Common myeloid progenitor, CD34-positive (primary cell): ENCODE measurements around the gene ZFAND6.

Source experiments
- CTCF ChIA-PET: fragments of 350-600 bp; sonication (Branson Sonifier 250); formaldehyde crosslinking; loops from one replicate; lab custom pipeline; 2021; ENCODE audit warnings: antibody characterized with exemption; lab: Charles Lee
- POLR2A ChIA-PET: fragments of 350-600 bp; sonication (Branson Sonifier 250); formaldehyde crosslinking; loops from one replicate; lab custom pipeline; 2021; ENCODE audit warnings: antibody characterized with exemption; lab: Charles Lee
- DNase-seq, 3 donors: peaks; one replicate each; pipeline versions ENCODE4 v3.0.0 to v3.0.0-alpha.2; 2013
- H3K27ac ChIP-seq, 2 experiments: 1 replicate in 1 of 2; 2 replicates in 1 of 2; pipeline ENCODE4 v1.7.0; 2013; ENCODE audit warnings: inconsistent platforms in 2 of 2, low read length in 2 of 2, mild to moderate bottlenecking in 2 of 2, low read depth in 1 of 2, moderate library complexity in 1 of 2; ENCODE audit not compliant: severe bottlenecking in 2 of 2, insufficient read depth in 1 of 2, poor library complexity in 1 of 2
- H3K27me3 ChIP-seq, 5 experiments: replicated peaks in 2 of 5; 1 replicate in 3 of 5; 2 replicates in 2 of 5; pipeline versions ENCODE4 v1.6.1 to v1.7.0; 2013; ENCODE audit warnings: low read length in 4 of 5, mild to moderate bottlenecking in 2 of 5, moderate library complexity in 2 of 5, inconsistent platforms in 1 of 5; ENCODE audit not compliant: insufficient read depth in 5 of 5, control insufficient read depth in 4 of 5
- H3K36me3 ChIP-seq, 4 experiments: 1 replicate in 2 of 4; 2 replicates in 2 of 4; pipeline versions ENCODE4 v1.6.1 to v1.7.0; 2013; ENCODE audit warnings: low read length in 3 of 4, control low read depth in 1 of 4, mild to moderate bottlenecking in 1 of 4; ENCODE audit not compliant: control insufficient read depth in 4 of 4, insufficient read depth in 4 of 4
- H3K4me1 ChIP-seq, 4 experiments: 1 replicate in 3 of 4; 2 replicates in 1 of 4; pipeline versions ENCODE4 v1.6.1 to v1.7.1; 2013; ENCODE audit warnings: low read length in 3 of 4, mild to moderate bottlenecking in 3 of 4, control low read depth in 1 of 4, inconsistent platforms in 1 of 4, moderate library complexity in 1 of 4; ENCODE audit not compliant: control insufficient read depth in 4 of 4, insufficient read depth in 4 of 4; ENCODE audit errors: control extremely low read depth in 1 of 4
- H3K4me3 ChIP-seq, 7 experiments: 1 replicate in 4 of 7; 2 replicates in 3 of 7; pipeline versions ENCODE4 v1.5.1 to v1.7.0; 2013; ENCODE audit warnings: mild to moderate bottlenecking in 7 of 7, low read length in 6 of 7, moderate library complexity in 6 of 7, inconsistent platforms in 2 of 7, low read depth in 2 of 7, control low read depth in 1 of 7; ENCODE audit not compliant: insufficient read depth in 4 of 7, control insufficient read depth in 1 of 7; ENCODE audit errors: extremely low read depth in 1 of 7
- H3K9me3 ChIP-seq, 5 experiments: 1 replicate in 4 of 5; 2 replicates in 1 of 5; pipeline versions ENCODE4 v1.6.1 to v1.7.1; 2013; ENCODE audit warnings: low read length in 4 of 5, mild to moderate bottlenecking in 2 of 5, inconsistent platforms in 1 of 5, low read depth in 1 of 5, moderate library complexity in 1 of 5; ENCODE audit not compliant: control insufficient read depth in 4 of 5, insufficient read depth in 2 of 5; ENCODE audit errors: control extremely low read depth in 1 of 5
- WGBS: methylation state at CpG from one replicate; pipeline ENCODE4 v1.1.5; 2013; ENCODE audit not compliant: insufficient coverage; 5-methylcytosine and 5-hydroxymethylcytosine counted together

Gene ZFAND6

GRCh38 chr15:80159301-80159700 lies 99.8 kb downstream of the ZFAND6 start:
- Histone ChIP-seq H3K4me1 (peaks cover 6 to 59% (median 42%) of the 10 kb centered on the region in 4 experiments), H3K27ac (no peak overlapping the region), H3K9me3 (peaks cover 0 to 2% (median 0%) of the 10 kb centered on the region in 5 experiments), H3K27me3 (no peaks in the 10 kb centered on the region), H3K36me3 (peaks cover 7 to 60% (median 20%) of the 10 kb centered on the region in 4 experiments), H3K4me3 (no peak overlapping the region)
- 98% methylated on average over 5 of the region's 5 CpGs for WGBS
- CTCF ChIA-PET = interaction anchor here (1.7 to 3.6 kb wide), 2 partner anchors 14 to 98 kb away, joined by 5 to 16 read pairs; no protein-coding TSS in a partner anchor
- DNase-seq = no peak
- POLR2A ChIA-PET = no interaction called here

DNA sequence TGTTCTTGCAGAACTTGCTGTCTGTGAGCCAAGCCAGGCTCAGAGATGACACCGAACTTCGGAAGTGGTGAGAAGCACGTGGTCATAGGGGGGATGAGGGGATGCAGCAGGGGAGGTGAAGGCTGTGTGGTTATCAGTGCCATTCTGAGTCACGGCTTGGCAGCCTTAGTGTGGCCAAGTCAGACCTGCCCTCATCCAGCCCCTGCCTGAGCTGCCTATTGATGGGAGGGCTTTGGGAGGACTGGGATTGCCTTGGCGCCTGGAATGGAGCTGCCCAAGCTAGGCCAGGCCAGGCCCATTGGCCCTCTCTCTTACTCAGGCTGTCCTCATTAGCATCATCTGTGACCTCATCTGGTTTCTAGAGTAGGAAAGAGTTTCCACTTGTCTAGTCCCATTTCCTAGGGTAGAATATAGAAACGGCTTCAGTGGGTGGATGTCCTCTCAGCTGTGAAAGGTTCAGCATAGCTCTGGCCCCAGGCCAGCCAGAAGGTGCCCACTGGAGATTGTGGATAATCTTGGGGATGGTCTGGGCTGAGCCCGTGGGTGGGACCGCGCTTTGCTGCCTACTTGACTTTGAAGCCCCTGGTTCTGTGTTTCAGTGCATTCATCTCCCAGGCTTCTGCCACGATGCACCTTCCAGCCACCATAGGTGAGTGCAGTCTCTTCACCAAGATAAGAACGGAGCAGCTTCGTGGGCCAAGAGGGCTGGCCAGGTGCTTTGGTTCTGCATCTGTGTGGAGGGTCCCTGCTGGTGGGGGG lies 100.5 kb downstream of the ZFAND6 start:
- CTCF ChIA-PET = interaction anchor here (0.9 to 3.6 kb wide), 7 partner anchors 10 to 72 kb away, joined by 3 to 19 read pairs (median 5); no protein-coding TSS in a partner anchor

GRCh38 chr15:80160570-80161156 lies 101.2 kb downstream of the ZFAND6 start:
- peaks cover 0 to 2% (median 0%) of the 10 kb centered on the region in 5 experiments for H3K9me3 ChIP-seq
- peak overlapping the region; percentile 47 to 83 for H3K27ac ChIP-seq
- ChIA-PET POLR2A (interaction anchor here (0.6 to 0.9 kb wide), 3 partner anchors 11 to 73 kb away, joined by 3 to 4 read pairs (median 3); no protein-coding TSS in a partner anchor), CTCF (interaction anchor here (0.7 to 3.2 kb wide), 9 partner anchors 9 to 92 kb away, joined by 3 to 19 read pairs (median 4); no protein-coding TSS in a partner anchor)
- DNase-seq = peak; percentile 89 to 98 (median 97)
- H3K4me3 ChIP-seq = peak overlapping the region in 3 of 7 experiments; percentile 10 to 33 (median 20)
- WGBS = 3% methylated on average over 4 of the region's 7 CpGs
- no peaks in the 10 kb centered on the region for H3K27me3 ChIP-seq
- H3K36me3 ChIP-seq = peaks cover 7 to 65% (median 21%) of the 10 kb centered on the region in 4 experiments
- H3K4me1 ChIP-seq = peaks cover 4 to 46% (median 32%) of the 10 kb centered on the region in 4 experiments

More for the DNA sequence above, 100.5 kb downstream of the ZFAND6 start:
- H3K27ac ChIP-seq = peak overlapping the region in 1 of 2 experiments; percentile 83
- POLR2A ChIA-PET = interaction anchor here (0.6 to 0.9 kb wide), 3 partner anchors 12 to 72 kb away, joined by 3 to 4 read pairs (median 3); no protein-coding TSS in a partner anchor
- peak in 2 of 3 donors; percentile 51 to 59 for DNase-seq
- WGBS = 95% methylated on average over 11 of the region's 12 CpGs
- H3K4me1 ChIP-seq = peaks cover 4 to 52% (median 35%) of the 10 kb centered on the region in 4 experiments
- peaks cover 7 to 65% (median 21%) of the 10 kb centered on the region in 4 experiments for H3K36me3 ChIP-seq
- peaks cover 0 to 2% (median 0%) of the 10 kb centered on the region in 5 experiments for H3K9me3 ChIP-seq
- H3K4me3 ChIP-seq = peak overlapping the region in 2 of 7 experiments; percentile 10 to 17
- H3K27me3 ChIP-seq = no peaks in the 10 kb centered on the region

DNA sequence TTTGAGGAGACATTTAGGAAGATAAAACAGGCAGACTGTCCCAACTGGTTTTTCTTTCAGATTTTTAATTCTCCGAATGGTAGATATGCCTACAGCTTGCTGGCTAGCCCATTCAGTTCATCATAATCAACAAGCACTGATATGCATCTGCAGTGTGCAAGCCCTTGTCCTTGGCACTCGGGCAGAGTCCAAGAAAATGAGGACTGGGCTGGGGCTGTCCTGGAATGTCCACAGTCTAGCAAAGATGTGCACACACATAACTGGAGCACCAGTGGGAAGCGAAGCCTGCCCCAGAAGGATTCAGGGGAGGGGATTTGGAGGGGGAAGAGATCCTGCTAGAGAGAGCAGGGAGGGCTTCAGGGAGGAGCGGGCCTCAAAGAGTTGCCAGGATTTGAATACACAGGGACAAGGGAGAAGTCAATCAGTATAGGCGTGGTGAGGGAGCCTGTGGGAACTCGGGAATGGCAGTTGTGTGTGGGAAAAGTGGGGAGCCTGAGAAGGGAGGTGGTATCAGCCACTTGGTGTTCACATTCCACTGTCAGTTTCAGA lies 102.1 kb downstream of the ZFAND6 start:
- Histone ChIP-seq H3K27ac (peak overlapping the region; percentile 47 to 83), H3K27me3 (no peaks in the 10 kb centered on the region), H3K36me3 (peaks cover 7 to 65% (median 21%) of the 10 kb centered on the region in 4 experiments), H3K9me3 (peaks cover 0 to 2% (median 0%) of the 10 kb centered on the region in 5 experiments), H3K4me3 (peak overlapping the region in 1 of 7 experiments; percentile 19), H3K4me1 (peaks cover 4 to 46% (median 32%) of the 10 kb centered on the region in 4 experiments)
- no peak for DNase-seq
- CTCF ChIA-PET = interaction anchor here (0.7 to 3.2 kb wide), 5 partner anchors 11 to 311 kb away, joined by 3 to 19 read pairs (median 4); no protein-coding TSS in a partner anchor
- 100% methylated on average over 5 of the region's 6 CpGs for WGBS
- POLR2A ChIA-PET = no interaction called here

GRCh38 chr15:80162059-80162554 lies 102.6 kb downstream of the ZFAND6 start:
- Histone ChIP-seq H3K27ac (no peak overlapping the region), H3K9me3 (peaks cover 0 to 2% (median 0%) of the 10 kb centered on the region in 5 experiments), H3K27me3 (no peaks in the 10 kb centered on the region), H3K36me3 (peaks cover 7 to 65% (median 21%) of the 10 kb centered on the region in 4 experiments), H3K4me3 (no peak overlapping the region), H3K4me1 (peaks cover 4 to 41% (median 32%) of the 10 kb centered on the region in 4 experiments)
- ChIA-PET CTCF (interaction anchor here (1.2 to 3.2 kb wide), 4 partner anchors 10 to 312 kb away, joined by 3 to 19 read pairs (median 4); no protein-coding TSS in a partner anchor), POLR2A (no interaction called here)
- no peak for DNase-seq
- 94% methylated on average over 5 of the region's 6 CpGs for WGBS

- no peak overlapping the region for H3K27ac ChIP-seq
- H3K4me1 ChIP-seq = peaks cover 4 to 38% (median 27%) of the 10 kb centered on the region in 4 experiments
- H3K4me3 ChIP-seq = no peak overlapping the region
- H3K9me3 ChIP-seq = peaks cover 0 to 2% (median 0%) of the 10 kb centered on the region in 5 experiments
- WGBS = 95% methylated on average over 4 of the region's 5 CpGs
- ChIA-PET POLR2A (no interaction called here), CTCF (interaction anchor here (1.2 to 3.2 kb wide), 2 partner anchors 9 to 127 kb away, joined by 3 to 19 read pairs; no protein-coding TSS in a partner anchor)
- DNase-seq = no peak
- H3K27me3 ChIP-seq = no peaks in the 10 kb centered on the region
- peaks cover 5 to 60% (median 23%) of the 10 kb centered on the region in 4 experiments for H3K36me3 ChIP-seq
Observed at GRCh38 chr15:80163217-80163616, 103.7 kb downstream of the ZFAND6 start.
